Ishikawa (cell line): ENCODE results near the gene HOXB5.

Experiments
- CEBPB ChIP-seq: IDR thresholded peaks from 2 replicates; pipeline ENCODE4 v1.6.1; 2012
- CREB1 ChIP-seq: IDR thresholded peaks from 2 replicates; pipeline ENCODE4 v1.6.1; 2012; ENCODE audit warnings: low read depth
- EGR1 ChIP-seq: IDR thresholded peaks from 2 replicates; pipeline ENCODE4 v1.6.1; 2012
- EP300 ChIP-seq: IDR thresholded peaks from 2 replicates; pipeline ENCODE4 v1.6.1; 2012; ENCODE audit warnings: borderline replicate concordance
- FOXM1 ChIP-seq: IDR thresholded peaks from 2 replicates; pipeline ENCODE4 v1.6.1; 2012; ENCODE audit warnings: low read depth, borderline replicate concordance
- MAX ChIP-seq: IDR thresholded peaks from 2 replicates; pipeline ENCODE4 v1.6.1; 2012
- NFIC ChIP-seq: IDR thresholded peaks from 2 replicates; pipeline ENCODE4 v1.6.1; 2012
- RAD21 ChIP-seq: IDR thresholded peaks from 2 replicates; pipeline ENCODE4 v1.6.1; 2012; ENCODE audit warnings: low read depth
- TAF1 ChIP-seq: IDR thresholded peaks from 2 replicates; pipeline ENCODE4 v1.6.1; 2012; ENCODE audit warnings: low read depth, mild to moderate bottlenecking
- TEAD4 ChIP-seq: IDR thresholded peaks from 2 replicates; pipeline ENCODE4 v1.6.1; 2012
- USF1 ChIP-seq: IDR thresholded peaks from 2 replicates; pipeline ENCODE4 v1.6.1; 2012
- YY1 ChIP-seq: IDR thresholded peaks from 2 replicates; pipeline ENCODE4 v1.6.1; 2012; ENCODE audit warnings: low read depth
- ZBTB7A ChIP-seq: IDR thresholded peaks from 2 replicates; pipeline ENCODE4 v1.6.1; 2012; ENCODE audit warnings: low read depth
- TF ChIP-seq, protein P1 (sequence below): IDR thresholded peaks from 2 replicates; pipeline ENCODE4 v1.6.1; 2012; ENCODE audit warnings: low read depth, mild to moderate bottlenecking

- TF ChIP-seq EP300, result peak; percentile 48; the same call in 1 of the 2 replicates
- TF ChIP-seq RAD21, result peak; percentile 70
- TF ChIP-seq CREB1, result no peak
- peak; percentile 15; the same call in 1 of the 2 replicates for TF ChIP-seq TEAD4
- no peak for TF ChIP-seq CEBPB
- TF ChIP-seq, protein P1, sequence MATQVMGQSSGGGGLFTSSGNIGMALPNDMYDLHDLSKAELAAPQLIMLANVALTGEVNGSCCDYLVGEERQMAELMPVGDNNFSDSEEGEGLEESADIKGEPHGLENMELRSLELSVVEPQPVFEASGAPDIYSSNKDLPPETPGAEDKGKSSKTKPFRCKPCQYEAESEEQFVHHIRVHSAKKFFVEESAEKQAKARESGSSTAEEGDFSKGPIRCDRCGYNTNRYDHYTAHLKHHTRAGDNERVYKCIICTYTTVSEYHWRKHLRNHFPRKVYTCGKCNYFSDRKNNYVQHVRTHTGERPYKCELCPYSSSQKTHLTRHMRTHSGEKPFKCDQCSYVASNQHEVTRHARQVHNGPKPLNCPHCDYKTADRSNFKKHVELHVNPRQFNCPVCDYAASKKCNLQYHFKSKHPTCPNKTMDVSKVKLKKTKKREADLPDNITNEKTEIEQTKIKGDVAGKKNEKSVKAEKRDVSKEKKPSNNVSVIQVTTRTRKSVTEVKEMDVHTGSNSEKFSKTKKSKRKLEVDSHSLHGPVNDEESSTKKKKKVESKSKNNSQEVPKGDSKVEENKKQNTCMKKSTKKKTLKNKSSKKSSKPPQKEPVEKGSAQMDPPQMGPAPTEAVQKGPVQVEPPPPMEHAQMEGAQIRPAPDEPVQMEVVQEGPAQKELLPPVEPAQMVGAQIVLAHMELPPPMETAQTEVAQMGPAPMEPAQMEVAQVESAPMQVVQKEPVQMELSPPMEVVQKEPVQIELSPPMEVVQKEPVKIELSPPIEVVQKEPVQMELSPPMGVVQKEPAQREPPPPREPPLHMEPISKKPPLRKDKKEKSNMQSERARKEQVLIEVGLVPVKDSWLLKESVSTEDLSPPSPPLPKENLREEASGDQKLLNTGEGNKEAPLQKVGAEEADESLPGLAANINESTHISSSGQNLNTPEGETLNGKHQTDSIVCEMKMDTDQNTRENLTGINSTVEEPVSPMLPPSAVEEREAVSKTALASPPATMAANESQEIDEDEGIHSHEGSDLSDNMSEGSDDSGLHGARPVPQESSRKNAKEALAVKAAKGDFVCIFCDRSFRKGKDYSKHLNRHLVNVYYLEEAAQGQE, result no peak
- peak; percentile 46; the same call in 1 of the 2 replicates for TF ChIP-seq TAF1
- no peak for TF ChIP-seq MAX
- no peak for TF ChIP-seq FOXM1
- TF ChIP-seq YY1, result peak; percentile 85; the same call in 1 of the 2 replicates
- TF ChIP-seq USF1, result peak; percentile 54; the same call in 1 of the 2 replicates
- TF ChIP-seq EGR1, result no peak
- 0 out of 2 replicates have a peak, but pooled peaks have one; percentile 7 for TF ChIP-seq NFIC
- TF ChIP-seq ZBTB7A, result no peak
Observed at GRCh38 chr17:48593840-48594537, 410 bp upstream of the HOXB5 start.
